BLaER1 (cell line): ENCODE measurements around the gene SRMS.

ENCODE experiments used
- H3K27ac ChIP-seq: shearing (Covaris generic); formaldehyde crosslinking; 2 replicates; pipeline ENCODE4 v1.8.1; 2022
- H3K27me3 ChIP-seq: shearing (Covaris generic); formaldehyde crosslinking; 2 replicates; pipeline ENCODE4 v1.8.1; 2022
- H3K36me3 ChIP-seq: shearing (Covaris generic); formaldehyde crosslinking; 2 replicates; pipeline ENCODE4 v1.8.1; 2022
- H3K4me1 ChIP-seq: shearing (Covaris generic); formaldehyde crosslinking; 2 replicates; pipeline ENCODE4 v1.8.1; 2022
- H3K4me2 ChIP-seq: shearing (Covaris generic); formaldehyde crosslinking; 2 replicates; pipeline ENCODE4 v1.8.1; 2022
- H3K4me3 ChIP-seq: shearing (Covaris generic); formaldehyde crosslinking; 2 replicates; pipeline ENCODE4 v1.8.1; 2022
- H3K9ac ChIP-seq: shearing (Covaris generic); formaldehyde crosslinking; 2 replicates; pipeline ENCODE4 v1.8.1; 2022
- H3K9me3 ChIP-seq: shearing (Covaris generic); formaldehyde crosslinking; 2 replicates; pipeline ENCODE4 v1.8.1; 2022
- H4K20me1 ChIP-seq: shearing (Covaris generic); formaldehyde crosslinking; 2 replicates; pipeline ENCODE4 v1.8.1; 2022
- Cebpa-rat ChIP-seq: shearing (Covaris generic); IDR thresholded peaks from 2 replicates; pipeline ENCODE4 v1.8.1; 2022

SRMS gene

GRCh38 chr20:63501818-63502670 is 45.5 kb downstream of the SRMS start:
- TF ChIP-seq Cebpa-rat, result no peak
- Histone ChIP-seq H3K36me3 (no peaks in the 10 kb centered on the region), H3K27ac (peak overlapping the region; percentile 61), H3K9ac (no peak overlapping the region), H3K4me2 (peak overlapping the region; percentile 97), H3K27me3 (peaks cover 14% of the 10 kb centered on the region; the same call in 1 of the 2 replicates), H4K20me1 (peaks cover 12% of the 10 kb centered on the region), H3K9me3 (peaks cover 25% of the 10 kb centered on the region), H3K4me1 (peaks cover 60% of the 10 kb centered on the region), H3K4me3 (peak overlapping the region; percentile 41; the same call in 1 of the 2 replicates)

- no peak overlapping the region for H3K4me3 ChIP-seq
- peaks cover 21% of the 10 kb centered on the region for H3K9me3 ChIP-seq
- H4K20me1 ChIP-seq, result peaks cover 20% of the 10 kb centered on the region
- peaks cover 14% of the 10 kb centered on the region; the same call in 1 of the 2 replicates for H3K27me3 ChIP-seq
- peak overlapping the region; percentile 97 for H3K4me2 ChIP-seq
- no peaks in the 10 kb centered on the region for H3K36me3 ChIP-seq
- no peak overlapping the region for H3K9ac ChIP-seq
- H3K4me1 ChIP-seq, result peaks cover 68% of the 10 kb centered on the region
- H3K27ac ChIP-seq, result no peak overlapping the region
- no peak for TF ChIP-seq Cebpa-rat
These were observed 46.4 kb downstream of the SRMS start for GRCh38 chr20:63500902-63501817.

GRCh38 chr20:63500151-63500901 is 47.2 kb downstream of the SRMS start:
- Histone ChIP-seq H4K20me1 (peaks cover 29% of the 10 kb centered on the region), H3K4me3 (no peak overlapping the region), H3K36me3 (peaks cover 6% of the 10 kb centered on the region), H3K9me3 (peaks cover 14% of the 10 kb centered on the region), H3K9ac (no peak overlapping the region), H3K4me1 (peaks cover 76% of the 10 kb centered on the region), H3K4me2 (peak overlapping the region; percentile 97), H3K27me3 (peaks cover 14% of the 10 kb centered on the region; the same call in 1 of the 2 replicates), H3K27ac (no peak overlapping the region)
- no peak for TF ChIP-seq Cebpa-rat

GRCh38 chr20:63499338-63499969 is 48.1 kb downstream of the SRMS start:
- Histone ChIP-seq H3K9me3 (peaks cover 5% of the 10 kb centered on the region), H3K4me2 (peak overlapping the region; percentile 97), H3K27ac (peak overlapping the region; percentile 58; the same call in 1 of the 2 replicates), H3K9ac (peak overlapping the region; percentile 53; the same call in 1 of the 2 replicates), H3K4me1 (peaks cover 76% of the 10 kb centered on the region), H3K27me3 (peaks cover 10% of the 10 kb centered on the region; the same call in 1 of the 2 replicates), H4K20me1 (peaks cover 37% of the 10 kb centered on the region), H3K36me3 (peaks cover 15% of the 10 kb centered on the region), H3K4me3 (peak overlapping the region; percentile 67)
- TF ChIP-seq Cebpa-rat, result no peak

- Histone ChIP-seq H3K4me1 (peaks cover 76% of the 10 kb centered on the region), H3K4me3 (peak within 1 kb of the TSS; percentile 67), H3K9ac (peak within 1 kb of the TSS; percentile 71; the same call in 1 of the 2 replicates), H3K27me3 (peaks cover 10% of the 10 kb centered on the region; the same call in 1 of the 2 replicates), H3K27ac (peak within 1 kb of the TSS; percentile 58; the same call in 1 of the 2 replicates), H3K4me2 (peak within 1 kb of the TSS; percentile 97), H3K36me3 (peaks cover 20% of the 10 kb centered on the region), H3K9me3 (peaks cover under 1% of the 10 kb centered on the region; the same call in 1 of the 2 replicates), H4K20me1 (peaks cover 43% of the 10 kb centered on the region)
- no peak for TF ChIP-seq Cebpa-rat
These were observed 48.6 kb downstream of the SRMS start, which contains the start of gene EEF1A2 for GRCh38 chr20:63498960-63499337. EEF1A2 (minus strand) TSS chr20:63499083; CDS start chr20:63497763, 1,320 bp downstream.

- Histone ChIP-seq H3K27ac (peak overlapping the region; percentile 56; the same call in 1 of the 2 replicates), H3K4me2 (peak overlapping the region; percentile 97), H3K27me3 (peaks cover 10% of the 10 kb centered on the region; the same call in 1 of the 2 replicates)
These were observed 49.3 kb downstream of the SRMS start for GRCh38 chr20:63497946-63498935.

GRCh38 chr20:63497138-63497945 is 50.2 kb downstream of the SRMS start:
- Histone ChIP-seq H3K4me1 (peaks cover 61% of the 10 kb centered on the region), H3K27ac (no peak overlapping the region), H4K20me1 (peaks cover 48% of the 10 kb centered on the region), H3K9ac (peak overlapping the region; percentile 71; the same call in 1 of the 2 replicates), H3K4me2 (peak overlapping the region; percentile 97), H3K9me3 (peaks cover 2% of the 10 kb centered on the region; the same call in 1 of the 2 replicates), H3K27me3 (peaks cover 10% of the 10 kb centered on the region; the same call in 1 of the 2 replicates), H3K4me3 (peak overlapping the region; percentile 67), H3K36me3 (peaks cover 36% of the 10 kb centered on the region)
- TF ChIP-seq Cebpa-rat, result no peak

More at GRCh38 chr20:63497946-63498935, 49.3 kb downstream of the SRMS start:
- H3K4me1 ChIP-seq, result peaks cover 70% of the 10 kb centered on the region
- TF ChIP-seq Cebpa-rat, result no peak
- H3K36me3 ChIP-seq, result peaks cover 27% of the 10 kb centered on the region
- H3K4me3 ChIP-seq, result peak overlapping the region; percentile 67
- H3K9me3 ChIP-seq, result no peaks in the 10 kb centered on the region
- peaks cover 48% of the 10 kb centered on the region for H4K20me1 ChIP-seq
- H3K9ac ChIP-seq, result peak overlapping the region; percentile 71; the same call in 1 of the 2 replicates
